ENCODE data around the gene CSF1.
A peak's percentile ranks its signal among the peaks of the same experiment; 100 is the strongest.
"Not testable (repeated sequence)": the region's sequence is repeated elsewhere in the genome, so short reads cannot be mapped to it uniquely, and the experiment has no call there.

The CSF1 gene

DNA sequence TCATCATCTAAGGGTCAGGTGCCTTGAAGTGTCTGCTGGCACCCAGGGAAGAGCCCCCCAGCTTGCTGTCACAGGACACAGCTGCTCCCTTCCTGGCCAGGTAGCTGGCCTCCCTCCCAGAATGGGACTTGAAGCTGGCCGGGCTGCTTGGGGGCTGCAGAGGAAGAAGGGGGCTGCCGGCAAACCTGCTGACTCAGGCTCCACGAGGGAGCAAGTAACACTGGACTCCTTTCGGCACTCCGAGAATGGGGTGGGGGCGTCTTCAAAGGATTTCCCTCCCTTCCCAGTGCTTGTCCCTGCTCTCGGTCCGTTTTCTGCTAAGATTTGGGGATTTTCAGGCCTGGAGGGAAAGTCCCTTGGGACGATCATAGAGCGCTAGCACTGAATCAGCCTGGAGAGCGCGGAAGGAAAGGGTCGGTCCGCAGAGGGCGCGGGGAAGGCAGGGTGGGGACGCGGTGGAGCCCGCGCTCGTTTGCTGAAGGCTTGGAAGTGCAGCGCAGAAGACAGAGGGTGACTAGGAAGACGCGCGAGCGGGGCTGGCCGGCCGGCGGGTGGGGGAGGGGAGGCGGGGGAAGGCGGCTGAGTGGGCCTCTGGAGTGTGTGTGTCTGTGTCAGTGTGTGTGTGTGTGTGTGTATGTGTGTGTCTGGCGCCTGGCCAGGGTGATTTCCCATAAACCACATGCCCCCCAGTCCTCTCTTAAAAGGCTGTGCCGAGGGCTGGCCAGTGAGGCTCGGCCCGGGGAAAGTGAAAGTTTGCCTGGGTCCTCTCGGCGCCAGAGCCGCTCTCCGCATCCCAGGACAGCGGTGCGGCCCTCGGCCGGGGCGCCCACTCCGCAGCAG is at the start of gene CSF1:
Gene CSF1, plus strand, starts transcription at position 727 of the 840 bp plus-strand sequence. CDS start 175 bp downstream, outside the sequence.
- peak; percentile 62 for DNase-seq (ENCODE audit: low spot score)

- not testable (repeated sequence) for DNase-seq (ENCODE audit: low spot score)
Observed at GRCh38 chr1:109861616-109862015, 49.0 kb upstream of the CSF1 start.

GRCh38 chr1:109863667-109864046 is 47.0 kb upstream of the CSF1 start:
- no peak for DNase-seq (ENCODE audit: low spot score)

GRCh38 chr1:109864047-109864822 is 46.4 kb upstream of the CSF1 start:
- DNase-seq (ENCODE audit: low spot score): no peak

DNA sequence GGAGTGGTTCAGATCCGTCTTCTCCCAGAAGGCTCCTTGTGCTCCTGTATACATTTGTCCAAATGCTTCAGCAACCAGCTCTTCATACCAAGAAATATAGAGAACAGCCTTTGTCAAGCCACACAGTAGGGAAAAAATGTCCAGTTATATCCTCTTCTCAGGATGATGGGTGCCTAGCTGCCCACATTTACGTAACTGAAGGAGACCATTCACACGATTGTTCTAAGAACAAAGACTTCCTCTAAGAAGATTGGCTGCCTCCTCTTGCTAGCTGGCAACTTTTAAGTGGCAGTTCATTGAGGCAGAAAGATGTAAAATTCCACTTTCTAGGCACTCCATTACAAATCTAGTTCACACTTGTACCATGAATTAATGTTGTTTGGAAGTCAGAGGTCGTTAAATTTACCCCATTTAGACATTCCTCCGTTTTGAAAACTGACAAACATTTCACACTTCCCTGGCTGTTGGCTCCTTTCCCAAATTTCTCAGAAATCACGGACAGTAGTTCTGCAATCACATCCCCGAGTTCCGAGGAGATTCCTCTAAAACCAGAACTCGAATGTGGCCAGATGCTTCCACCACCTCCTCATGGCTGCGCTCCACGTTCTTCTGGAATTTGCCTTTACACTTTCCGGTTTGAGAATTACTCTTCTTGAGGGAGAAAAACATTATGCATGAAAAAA is 45.6 kb upstream of the CSF1 start:
- no peak for DNase-seq (ENCODE audit: low spot score)

GRCh38 chr1:109866071-109866470 is 44.6 kb upstream of the CSF1 start:
- DNase-seq (ENCODE audit: low spot score): no peak

DNA sequence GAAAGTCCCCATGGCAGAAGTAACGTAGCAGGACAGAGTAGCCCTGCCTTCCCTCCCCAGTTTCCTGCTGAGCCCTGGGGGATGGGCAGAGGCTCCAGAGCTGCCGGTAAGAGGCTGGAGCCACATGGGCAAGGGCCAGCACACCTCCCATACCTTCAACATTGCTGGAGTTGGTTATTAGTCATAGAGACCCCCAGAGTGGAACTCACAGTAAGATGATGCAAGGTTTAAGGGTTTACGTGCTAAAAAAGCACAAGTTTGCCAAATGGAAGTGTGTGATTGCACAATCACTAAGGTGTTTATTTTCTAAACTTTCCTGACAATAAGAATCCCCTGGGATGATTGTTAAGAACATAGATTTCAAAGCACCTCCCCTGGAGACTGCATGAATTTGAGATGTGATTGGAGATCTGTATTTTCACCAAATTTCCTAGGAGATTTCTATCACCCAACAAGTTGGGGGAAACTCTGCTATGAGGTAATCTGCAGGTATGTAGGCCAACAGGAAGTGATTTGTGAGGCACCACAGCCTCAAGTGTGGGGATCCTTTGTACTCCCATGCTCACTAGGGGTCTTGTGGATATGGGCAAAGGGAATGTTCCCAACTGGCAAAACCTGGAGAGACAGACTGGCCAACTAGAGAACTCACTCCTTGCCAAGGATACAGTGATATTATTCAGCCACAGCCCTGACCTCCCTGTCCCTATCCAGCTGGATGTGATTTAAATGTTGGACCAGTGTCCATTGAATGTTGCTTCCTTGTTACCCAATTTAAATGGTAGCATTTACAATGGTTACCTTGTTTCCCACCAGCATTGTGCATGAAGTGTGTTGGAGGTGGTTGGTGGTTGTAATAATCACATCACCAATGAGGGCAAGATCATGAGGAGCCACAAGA is 37.1 kb upstream of the CSF1 start:
- DNase-seq (ENCODE audit: low spot score): no peak

DNA sequence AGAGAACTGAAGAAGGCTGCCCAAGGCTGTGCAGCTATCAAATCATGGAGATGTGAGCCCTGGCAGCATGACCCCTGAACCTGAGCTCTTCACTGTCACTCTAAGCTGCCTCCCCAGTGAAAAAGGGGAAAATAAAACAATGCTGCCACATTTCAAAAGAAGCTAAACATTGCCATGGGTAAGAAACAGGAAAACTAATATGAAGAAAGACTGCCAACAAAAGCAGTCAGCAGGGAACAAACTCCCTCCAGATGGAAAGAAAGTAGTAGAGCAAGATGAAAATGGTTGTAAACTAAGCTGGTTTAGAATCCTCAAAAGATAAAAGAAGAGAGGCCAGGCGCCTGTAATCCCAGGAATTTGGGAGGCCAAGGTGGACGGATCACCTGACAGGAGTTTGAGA is 36.2 kb upstream of the CSF1 start:
- DNase-seq (ENCODE audit: low spot score): no peak

DNA sequence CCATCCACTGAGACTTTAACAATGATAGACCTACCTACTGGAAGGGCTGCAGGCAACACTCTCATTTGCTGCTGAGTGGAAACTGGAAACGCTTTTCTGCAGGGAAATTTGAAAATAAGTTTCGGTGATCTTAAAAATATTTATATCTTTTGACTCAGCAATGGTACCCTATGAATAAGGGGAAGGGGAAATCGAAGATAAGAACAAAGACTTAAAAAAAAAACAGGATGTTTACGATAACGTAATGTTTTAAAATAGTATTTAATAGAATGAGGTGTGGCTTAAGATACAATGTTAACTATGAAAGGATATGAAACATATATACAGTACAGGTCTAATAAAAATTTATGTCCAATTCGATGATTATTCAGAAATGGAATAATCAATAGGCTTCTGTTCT is 34.8 kb upstream of the CSF1 start:
- no peak for DNase-seq (ENCODE audit: low spot score)

DNA sequence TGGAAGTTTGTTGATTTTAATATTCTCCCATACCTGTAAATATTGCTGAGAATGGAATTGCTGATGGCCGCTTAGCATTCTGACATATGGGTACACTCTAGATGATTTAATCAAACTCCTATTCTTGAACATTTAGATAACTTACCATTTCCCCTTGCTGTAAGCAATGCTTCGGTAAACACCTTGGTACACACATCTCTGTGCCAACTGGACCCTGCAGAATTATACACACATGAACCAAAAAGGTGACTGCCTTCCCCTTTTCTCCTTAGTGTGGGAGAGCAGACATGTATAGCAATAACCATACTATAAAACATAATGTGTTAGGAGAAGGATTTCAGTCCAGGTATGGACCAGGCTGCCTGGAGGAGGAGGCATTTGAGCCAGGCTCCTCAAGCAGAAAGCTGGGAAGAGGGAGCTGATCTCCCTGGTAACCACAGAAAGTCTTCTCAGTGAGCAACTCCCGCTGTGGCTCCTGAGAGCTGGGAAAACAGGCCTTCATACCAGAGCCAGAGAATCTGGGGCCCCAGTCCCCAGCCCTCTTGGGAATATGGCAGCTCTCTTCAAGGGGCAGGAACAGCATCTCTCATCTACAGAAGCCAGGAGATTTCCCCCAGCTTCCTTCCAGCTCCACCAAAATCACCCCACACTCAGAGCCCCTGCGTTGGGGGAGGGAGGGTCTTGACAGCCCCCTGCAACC is 33.9 kb upstream of the CSF1 start:
- DNase-seq (ENCODE audit: low spot score): no peak

GRCh38 chr1:109877317-109877771 is 33.3 kb upstream of the CSF1 start:
- DNase-seq (ENCODE audit: low spot score): no peak

DNA sequence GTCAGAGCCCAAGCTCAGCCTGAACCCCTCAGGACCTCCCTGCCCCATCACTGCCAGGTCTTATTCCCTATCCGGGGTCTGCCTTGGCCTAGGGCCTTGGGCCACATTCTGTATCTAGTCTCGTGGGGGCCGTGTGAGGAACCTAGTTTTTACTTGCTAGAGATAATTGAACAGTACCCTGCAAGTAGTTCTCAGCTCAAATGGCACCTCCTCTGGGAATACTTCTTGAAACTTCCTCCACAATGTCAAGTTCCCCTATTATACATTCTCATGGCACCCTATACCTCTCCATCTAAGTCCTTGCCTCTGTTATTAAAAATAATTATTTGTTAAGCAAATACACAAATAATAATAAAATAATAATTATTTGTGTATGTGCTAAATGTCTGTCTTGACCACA is 32.9 kb upstream of the CSF1 start:
- no peak for DNase-seq (ENCODE audit: low spot score)

DNA sequence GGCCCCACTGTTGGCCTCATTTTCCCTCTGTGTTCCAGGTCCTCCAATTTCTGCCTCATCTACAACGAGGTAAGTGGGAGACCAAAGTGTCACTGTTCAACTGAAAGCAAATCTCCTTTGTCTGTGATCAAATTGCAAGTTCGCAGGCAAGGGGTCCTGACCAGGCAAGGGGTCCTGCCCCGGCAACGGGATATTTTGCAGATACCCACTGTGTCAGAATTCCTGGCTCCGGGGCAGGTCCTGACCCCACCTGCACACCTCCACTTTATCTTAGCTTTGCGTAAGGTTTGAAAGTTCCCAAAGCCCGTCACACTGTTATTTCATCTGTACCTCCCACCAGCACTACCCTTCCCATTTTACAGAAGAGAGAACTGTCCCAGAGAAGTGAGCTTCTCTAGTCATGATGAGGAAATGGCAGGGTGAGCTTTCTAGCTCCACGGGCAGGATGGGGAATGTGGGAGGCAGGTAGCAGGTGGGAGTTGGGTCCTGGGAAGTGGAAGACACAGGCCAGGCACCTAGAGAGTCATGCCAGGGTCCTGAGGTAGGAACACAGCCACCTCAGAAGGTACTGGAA is 32.0 kb upstream of the CSF1 start:
- no peak for DNase-seq (ENCODE audit: low spot score)

- not testable (repeated sequence) for DNase-seq (ENCODE audit: low spot score)
Observed at GRCh38 chr1:109879371-109879770, 31.3 kb upstream of the CSF1 start.

- DNase-seq (ENCODE audit: low spot score): no peak
Observed at GRCh38 chr1:109879881-109880525, 30.6 kb upstream of the CSF1 start.

DNA sequence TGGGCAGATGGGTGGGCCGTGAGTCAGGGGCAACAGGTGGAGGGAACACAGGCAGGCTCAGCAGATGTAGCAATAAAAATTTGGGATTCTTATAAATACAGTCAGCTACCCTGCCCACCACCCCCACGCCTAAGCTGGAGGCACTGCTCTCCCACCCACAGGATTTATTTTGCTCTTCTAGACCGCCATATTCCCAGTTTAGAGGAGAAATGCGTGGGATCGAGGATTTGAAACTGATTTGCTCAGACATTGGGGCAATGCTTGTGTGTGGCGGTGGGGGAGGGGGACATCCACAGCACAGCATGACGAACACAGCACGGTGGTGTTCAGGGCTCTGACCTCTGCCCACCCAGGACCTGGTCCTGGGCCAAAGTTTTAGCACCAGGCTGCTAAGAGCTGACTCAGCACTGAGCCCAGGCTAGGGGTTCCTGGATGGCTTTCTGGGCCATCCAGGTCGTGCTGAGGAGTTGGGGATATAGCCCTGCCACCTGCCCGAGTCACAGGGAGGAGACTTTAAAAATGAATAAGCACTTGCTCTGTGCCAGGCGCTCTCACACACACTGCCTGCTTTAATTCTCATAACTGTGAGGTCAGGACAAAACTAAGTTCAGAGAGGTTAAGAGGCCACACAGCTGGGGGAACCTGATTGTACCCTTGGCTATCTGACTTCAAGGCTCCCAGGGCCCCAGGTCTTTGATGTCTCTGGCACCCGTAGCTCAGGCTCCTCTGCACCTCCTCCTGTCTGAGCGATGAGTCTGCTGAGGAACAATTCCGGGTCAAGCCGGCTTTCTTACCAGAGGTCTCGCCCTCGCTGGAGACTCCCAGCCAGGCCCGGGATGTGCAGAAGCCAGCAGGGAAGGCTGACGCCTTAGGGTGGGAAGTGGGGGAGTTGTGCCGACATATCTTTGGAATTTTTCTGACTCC is 29.4 kb upstream of the CSF1 start:
- no peak for DNase-seq (ENCODE audit: low spot score)

GRCh38 chr1:109881906-109882287 is 28.8 kb upstream of the CSF1 start:
- no peak for DNase-seq (ENCODE audit: low spot score)

DNA sequence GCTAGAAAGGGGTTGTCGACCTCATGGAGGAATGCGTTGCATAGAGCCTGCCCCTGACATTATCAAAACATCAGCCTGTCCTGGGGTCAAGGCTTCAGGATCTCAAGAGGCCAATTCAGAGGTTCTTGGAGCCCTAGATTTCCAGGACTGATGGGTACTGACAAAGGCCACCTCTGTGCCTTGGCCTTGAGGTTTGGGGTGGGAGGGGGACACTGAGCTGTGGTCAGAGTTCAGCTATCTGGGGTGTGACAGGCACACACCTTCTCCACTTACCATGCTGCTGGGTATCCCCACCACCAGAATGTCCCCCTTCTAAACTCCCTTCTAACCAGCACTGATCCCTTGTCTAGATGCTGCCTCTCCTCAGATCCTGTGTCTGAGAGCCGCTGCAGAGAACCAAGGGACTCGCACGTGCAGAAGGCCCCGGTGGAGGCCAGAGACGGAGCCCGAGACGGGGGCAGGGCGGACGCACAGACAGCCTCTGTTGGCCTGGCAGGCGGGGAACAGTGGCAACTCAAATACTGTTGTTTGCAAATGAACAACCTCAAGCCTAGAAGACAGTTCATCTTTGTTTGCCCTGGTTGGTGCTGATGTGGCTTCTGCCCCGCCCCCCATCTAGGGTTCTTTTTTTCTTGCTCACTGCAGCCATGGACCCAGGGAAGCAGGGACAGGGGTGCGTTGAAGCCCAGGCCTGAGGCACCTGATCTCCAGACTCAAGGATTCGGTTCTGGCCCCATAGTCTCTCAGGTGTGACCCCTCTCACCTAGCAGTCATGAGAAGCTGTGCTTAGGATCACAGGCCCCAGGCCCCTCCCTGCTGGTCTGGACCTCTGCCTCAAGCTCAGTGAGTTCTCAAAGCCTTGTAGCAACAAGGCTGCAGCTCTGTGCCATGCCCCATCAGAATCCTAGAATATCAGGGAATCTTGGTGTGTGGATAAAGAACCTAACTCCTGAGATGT is 28.1 kb upstream of the CSF1 start:
- no peak for DNase-seq (ENCODE audit: low spot score)

Measured in D341Med (cell line).